NCI-H526 treated with DMSO at 0.1 percent for 48 hours (cell line): ENCODE measurements around the gene ACP3.
"Not testable (repeated sequence)": the region's sequence is repeated elsewhere in the genome, so short reads cannot be mapped to it uniquely, and the experiment has no call there.

Experiments
- DNase-seq: peaks from one replicate; lab custom pipeline; 2025; lab: John Stamatoyannopoulos, UW

Gene ACP3

GRCh38 chr3:132360717-132361116 is 43.5 kb downstream of the ACP3 start:
- DNase-seq = no peak

- no peak for DNase-seq
Observed at GRCh38 chr3:132362329-132362728, 45.1 kb downstream of the ACP3 start.

- DNase-seq = no peak
Observed at GRCh38 chr3:132368515-132368914, 51.3 kb downstream of the ACP3 start.

DNA sequence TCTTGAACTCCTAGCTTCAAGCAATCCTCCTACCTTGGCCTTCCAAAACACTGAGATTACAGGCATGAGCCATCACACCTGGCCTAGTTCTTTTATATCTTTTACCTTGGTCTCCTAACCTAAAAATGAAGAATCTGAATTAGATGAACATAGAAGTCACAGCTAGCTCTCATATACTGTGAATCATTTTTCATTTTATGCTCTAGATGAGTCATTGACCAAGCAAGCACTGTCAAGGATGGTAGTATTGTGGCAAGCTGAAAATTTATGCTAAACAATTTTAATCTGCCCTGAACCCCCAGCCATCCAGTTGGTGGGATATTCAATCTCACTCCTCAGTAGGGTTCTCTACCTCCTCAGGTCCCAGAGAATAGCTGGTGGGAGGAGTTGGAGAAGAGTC is 51.8 kb downstream of the ACP3 start:
- no peak for DNase-seq

- DNase-seq = not testable (repeated sequence)
Observed at GRCh38 chr3:132376945-132377354, 59.7 kb downstream of the ACP3 start.

DNA sequence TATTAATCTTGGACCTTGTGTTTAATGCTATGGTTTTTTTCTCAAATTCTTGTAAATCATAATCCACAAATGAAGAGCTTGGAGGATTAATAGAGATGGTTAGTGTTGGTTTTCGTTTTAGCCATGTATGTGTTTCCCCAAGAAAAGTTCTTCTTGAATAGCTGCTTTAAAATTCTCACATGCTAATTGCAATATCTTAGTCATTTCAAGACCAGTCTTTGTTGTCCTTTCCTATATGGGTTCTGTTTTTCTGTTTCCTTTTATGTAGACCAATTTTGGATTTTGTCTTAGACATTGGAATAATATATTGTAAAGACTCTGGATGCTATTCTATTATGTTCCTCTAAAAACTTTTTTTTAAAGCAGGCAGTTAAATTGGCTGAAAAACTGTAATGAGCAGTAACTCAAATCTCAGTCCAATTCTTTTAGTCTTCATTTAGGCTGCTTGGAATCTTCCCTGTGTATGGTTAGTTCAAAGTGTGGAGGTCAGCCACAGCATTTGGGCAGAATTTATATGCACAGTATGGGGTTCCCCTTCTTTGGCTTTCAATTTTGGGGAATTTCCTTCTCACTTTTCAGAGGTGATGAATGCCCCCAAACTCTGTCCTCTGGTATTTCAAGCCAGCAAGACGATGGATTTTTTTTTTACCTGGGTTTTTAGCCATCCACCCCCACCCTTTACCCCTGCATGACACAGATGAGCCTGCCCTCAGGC is 61.0 kb downstream of the ACP3 start:
- no peak for DNase-seq

DNA sequence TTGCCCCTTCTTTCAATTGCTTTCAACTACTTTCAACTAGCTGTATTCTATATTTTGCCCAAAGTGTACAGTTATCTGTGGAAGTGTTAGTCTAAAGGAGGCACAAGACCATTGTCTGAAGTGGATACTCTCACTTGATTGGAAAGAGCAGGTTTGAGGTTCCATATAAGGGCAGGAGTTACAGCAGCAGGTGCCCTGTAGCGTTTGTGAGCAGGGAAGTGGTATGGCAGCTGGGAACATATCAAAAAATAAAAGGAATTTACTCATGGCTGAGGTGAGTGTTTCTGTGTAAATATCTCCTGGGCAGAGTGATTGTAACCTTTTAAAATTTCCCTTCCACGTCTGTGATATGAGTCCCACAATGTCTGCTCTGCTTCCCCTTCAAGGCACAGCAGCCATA is 61.6 kb downstream of the ACP3 start:
- no peak for DNase-seq

DNA sequence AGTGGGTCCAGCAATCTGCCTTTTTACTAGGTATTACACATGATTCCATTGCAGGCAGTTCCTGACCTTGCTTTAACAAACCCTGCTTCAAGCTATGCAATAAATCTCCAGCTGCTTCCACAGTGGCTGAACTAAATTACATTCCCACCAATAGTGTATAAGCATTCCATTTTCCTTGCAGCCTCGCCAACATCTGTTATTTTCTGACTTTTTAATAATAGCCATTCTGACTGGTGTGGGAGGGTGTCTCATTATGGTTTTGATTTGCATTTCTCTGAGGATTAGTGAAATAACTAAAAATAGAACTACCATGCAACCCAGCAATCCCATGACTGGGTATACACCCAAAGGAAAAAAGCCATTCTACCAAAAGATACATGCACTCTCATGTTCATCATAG is 63.7 kb downstream of the ACP3 start:
- no peak for DNase-seq

- DNase-seq = no peak
Observed at GRCh38 chr3:132381348-132381944, 64.2 kb downstream of the ACP3 start.

DNA sequence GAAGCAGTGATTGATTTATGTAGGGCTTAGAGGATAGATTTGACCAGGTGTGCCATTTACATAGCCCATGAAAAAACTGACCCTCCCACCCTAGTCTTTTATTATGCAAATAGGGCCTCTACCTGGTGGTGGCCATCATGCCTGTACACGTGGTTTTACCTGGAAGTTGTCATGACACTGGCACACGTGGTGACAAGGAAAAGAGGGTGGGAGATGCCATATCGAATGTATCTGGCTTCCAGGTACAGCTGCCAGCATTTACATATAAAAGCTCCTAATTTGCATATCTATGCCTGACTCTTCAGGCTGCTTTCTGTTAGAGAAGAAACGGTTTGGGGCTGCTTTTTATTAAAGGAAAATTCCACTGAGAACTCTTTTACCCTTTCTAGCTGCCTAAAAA is 65.1 kb downstream of the ACP3 start:
- DNase-seq = peak; percentile 90

DNA sequence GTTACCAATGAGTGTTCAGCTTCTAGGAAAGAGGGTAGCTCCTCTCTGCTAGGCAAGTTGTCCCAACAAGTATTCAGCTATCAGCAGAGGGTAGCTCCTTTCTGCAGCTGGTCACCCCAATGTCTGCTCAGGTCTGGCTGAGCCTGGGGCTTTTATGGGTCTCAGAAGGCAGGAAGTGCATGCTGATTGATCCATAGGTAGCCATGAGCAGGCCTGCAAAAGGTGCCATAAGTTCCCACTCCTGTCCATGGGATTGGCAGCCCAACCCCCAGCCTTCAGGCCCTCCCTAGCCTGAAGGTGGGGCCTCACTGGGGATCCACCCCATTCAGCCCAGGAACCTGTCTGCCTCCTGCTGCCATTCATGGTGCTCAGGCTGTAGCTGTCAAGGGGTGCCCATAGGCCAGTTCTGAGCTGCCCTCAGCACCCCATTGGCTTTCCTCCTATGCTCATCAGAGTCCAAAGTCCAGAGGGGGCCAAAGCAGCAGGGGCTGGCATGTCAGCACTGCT is 65.5 kb downstream of the ACP3 start:
- no peak for DNase-seq

- no peak for DNase-seq
Observed at GRCh38 chr3:132386259-132386658, 69.1 kb downstream of the ACP3 start.

- DNase-seq = not testable (repeated sequence)
Observed at GRCh38 chr3:132392675-132393074, 75.5 kb downstream of the ACP3 start.

DNA sequence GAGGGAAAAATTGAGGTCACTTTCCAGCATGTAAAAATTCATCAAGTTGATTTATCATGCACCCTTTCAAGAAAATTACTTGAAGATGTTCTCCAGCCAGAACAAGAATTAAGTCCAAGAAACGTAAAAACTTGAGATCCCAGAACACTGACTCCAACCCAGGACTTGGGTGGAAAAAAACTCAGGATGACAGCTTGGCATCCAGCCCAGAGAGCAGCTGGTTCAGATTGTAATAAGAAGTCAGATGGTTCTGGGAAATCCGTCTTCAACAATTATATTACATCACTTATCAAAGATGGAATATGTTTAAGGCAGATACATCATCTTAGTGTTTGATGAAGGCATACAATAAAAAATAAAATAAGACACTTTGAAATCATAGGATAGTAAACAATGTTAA is 77.1 kb downstream of the ACP3 start:
- DNase-seq = no peak

GRCh38 chr3:132395126-132395525 is 77.9 kb downstream of the ACP3 start:
- no peak for DNase-seq

GRCh38 chr3:132396255-132396654 is 79.0 kb downstream of the ACP3 start:
- no peak for DNase-seq

- DNase-seq = not testable (repeated sequence)
Observed at GRCh38 chr3:132396776-132397175, 79.6 kb downstream of the ACP3 start.

DNA sequence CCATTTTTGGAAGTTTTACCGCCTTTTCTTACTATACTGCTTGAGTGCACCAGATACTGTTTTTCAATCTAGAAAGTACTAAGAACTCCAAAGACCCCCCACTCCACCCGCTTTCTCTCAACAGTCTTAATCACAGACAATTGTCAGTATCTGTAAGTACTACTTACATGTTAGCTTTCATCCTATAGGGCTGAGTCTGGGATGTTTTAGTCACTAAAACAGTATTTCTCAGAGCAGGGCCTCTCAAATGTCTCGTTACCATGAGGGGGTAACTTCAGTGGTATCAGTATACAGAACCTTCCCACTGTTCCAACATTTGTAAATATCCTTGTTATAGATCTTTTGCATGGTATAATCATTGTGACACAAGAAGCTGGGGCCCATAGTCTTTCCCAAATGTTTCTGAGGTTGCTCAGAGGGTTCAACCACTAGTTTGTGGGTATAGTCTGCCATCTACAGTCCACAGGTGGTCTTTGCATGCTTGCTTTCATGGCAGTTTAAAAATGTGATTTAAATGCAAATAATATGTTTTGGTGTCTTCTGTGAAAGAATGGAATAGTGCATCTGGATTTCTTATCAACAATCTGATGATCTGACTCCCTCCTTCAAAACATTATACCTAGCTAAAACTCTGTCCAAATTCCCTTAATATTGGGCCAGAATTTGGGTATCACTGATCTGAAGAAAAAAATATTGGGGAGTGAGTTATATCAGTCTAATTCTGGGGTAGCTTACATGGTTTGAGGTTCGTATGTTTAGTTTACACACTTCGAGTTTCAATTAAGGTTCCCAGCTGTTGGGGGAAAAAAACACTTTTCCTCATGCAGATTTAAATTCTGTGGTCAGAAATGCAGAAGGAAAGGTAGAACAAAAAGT is 82.1 kb downstream of the ACP3 start:
- DNase-seq = peak; percentile 11

GRCh38 chr3:132401255-132401654 is 84.0 kb downstream of the ACP3 start:
- DNase-seq = no peak

- DNase-seq = no peak
Observed at GRCh38 chr3:132404276-132404675, 87.1 kb downstream of the ACP3 start.

GRCh38 chr3:132405188-132405587 is 88.0 kb downstream of the ACP3 start:
- DNase-seq = no peak

DNA sequence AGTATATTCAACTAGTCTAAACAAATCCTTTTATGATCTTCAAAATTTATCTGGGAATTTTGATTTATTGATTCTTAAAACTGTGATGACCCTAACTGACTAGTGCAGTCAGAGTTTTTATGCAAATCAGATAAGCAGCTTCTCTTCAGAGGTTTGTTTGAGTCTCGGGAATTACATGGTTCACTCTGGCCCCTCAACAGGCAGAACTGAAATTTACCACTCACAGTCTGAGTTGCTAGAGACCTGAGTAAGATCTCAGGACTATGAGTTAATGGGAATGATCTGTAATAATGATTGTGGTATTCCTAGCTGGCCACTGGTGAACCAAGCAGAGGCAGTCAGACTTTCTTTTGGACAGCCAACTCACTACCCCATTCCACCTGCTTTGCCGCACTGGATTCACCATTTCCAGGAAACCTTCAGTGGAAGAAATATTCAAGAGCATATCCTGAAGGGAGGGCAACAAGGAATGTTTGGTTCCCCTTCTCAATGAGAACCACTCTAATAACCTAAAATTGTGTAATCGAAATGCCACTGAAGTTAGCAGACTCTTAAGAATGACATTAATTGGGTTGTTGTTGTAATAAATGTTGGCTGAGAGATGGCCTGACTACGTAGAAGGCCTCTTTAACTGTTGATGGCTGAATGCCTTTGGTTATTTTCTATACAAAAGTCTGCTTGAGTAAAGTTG is 88.5 kb downstream of the ACP3 start:
- no peak for DNase-seq
